Neural cell (in vitro differentiated cells): ENCODE data around the gene NUDT19.

Source experiments
- EP300 ChIP-seq: fragments of 450-650 bp; conservative IDR thresholded peaks from 2 replicates; pipeline ENCODE4 v1.6.1; 2014; ENCODE audit warnings: antibody characterized with exemption, mild to moderate bottlenecking, moderate library complexity; ENCODE audit not compliant: poor library complexity, severe bottlenecking
- MXI1 ChIP-seq: fragments of 450-650 bp; conservative IDR thresholded peaks from 2 replicates; pipeline ENCODE4 v1.6.1; 2014; ENCODE audit warnings: antibody characterized with exemption, mild to moderate bottlenecking; ENCODE audit not compliant: poor library complexity, severe bottlenecking
- POLR2AphosphoS5 ChIP-seq: IDR thresholded peaks from 2 replicates; pipeline ENCODE4 v1.6.1; 2012
- TAF1 ChIP-seq: IDR thresholded peaks from 2 replicates; pipeline ENCODE4 v1.6.1; 2012; ENCODE audit warnings: low read depth
- TF ChIP-seq, protein P1 (sequence below): fragments of 450-650 bp; IDR thresholded peaks from 2 replicates; pipeline ENCODE4 v1.5.1; 2014; ENCODE audit warnings: antibody characterized with exemption, mild to moderate bottlenecking, moderate library complexity; ENCODE audit not compliant: poor library complexity, severe bottlenecking

DNA sequence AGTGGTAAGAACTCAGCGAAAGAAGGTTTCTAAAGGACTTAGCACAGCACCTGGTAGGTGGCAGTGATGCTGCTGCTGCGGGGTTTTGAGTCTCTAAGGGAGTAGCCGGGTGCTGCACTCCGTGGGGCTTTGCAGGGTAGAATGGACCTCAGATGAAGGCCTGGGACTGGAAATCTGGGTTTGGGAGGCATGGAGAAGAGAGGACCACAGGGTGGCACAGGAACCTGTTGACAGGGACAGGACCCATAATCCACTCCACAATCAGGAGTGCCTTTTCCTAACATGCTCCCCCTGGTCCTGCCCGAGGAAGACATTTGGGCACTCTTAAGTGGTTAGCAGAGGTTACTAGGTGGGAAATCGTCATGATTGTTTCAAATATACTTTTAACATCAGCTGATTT, 57.7 kb downstream of the NUDT19 start:
- TF ChIP-seq, protein P1, sequence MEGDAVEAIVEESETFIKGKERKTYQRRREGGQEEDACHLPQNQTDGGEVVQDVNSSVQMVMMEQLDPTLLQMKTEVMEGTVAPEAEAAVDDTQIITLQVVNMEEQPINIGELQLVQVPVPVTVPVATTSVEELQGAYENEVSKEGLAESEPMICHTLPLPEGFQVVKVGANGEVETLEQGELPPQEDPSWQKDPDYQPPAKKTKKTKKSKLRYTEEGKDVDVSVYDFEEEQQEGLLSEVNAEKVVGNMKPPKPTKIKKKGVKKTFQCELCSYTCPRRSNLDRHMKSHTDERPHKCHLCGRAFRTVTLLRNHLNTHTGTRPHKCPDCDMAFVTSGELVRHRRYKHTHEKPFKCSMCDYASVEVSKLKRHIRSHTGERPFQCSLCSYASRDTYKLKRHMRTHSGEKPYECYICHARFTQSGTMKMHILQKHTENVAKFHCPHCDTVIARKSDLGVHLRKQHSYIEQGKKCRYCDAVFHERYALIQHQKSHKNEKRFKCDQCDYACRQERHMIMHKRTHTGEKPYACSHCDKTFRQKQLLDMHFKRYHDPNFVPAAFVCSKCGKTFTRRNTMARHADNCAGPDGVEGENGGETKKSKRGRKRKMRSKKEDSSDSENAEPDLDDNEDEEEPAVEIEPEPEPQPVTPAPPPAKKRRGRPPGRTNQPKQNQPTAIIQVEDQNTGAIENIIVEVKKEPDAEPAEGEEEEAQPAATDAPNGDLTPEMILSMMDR: no peak
- TF ChIP-seq MXI1: no peak
- no peak for TF ChIP-seq EP300
- TF ChIP-seq POLR2AphosphoS5: no peak
- TF ChIP-seq TAF1: no peak
